AG09319 (cell line): ENCODE measurements around the gene ALOXE3.

Experiments used
- DNase-seq: peaks from one replicate; pipeline ENCODE4 v3.0.0-alpha.2; 2010; ENCODE audit warnings: low read depth; ENCODE audit errors: extremely low read depth
- TF ChIP-seq, protein P1 (sequence below): IDR thresholded peaks from 2 replicates; pipeline ENCODE4 v1.5.1; 2011; ENCODE audit warnings: low read depth, mild to moderate bottlenecking, inconsistent platforms, low read length, moderate library complexity

ALOXE3 gene

DNA sequence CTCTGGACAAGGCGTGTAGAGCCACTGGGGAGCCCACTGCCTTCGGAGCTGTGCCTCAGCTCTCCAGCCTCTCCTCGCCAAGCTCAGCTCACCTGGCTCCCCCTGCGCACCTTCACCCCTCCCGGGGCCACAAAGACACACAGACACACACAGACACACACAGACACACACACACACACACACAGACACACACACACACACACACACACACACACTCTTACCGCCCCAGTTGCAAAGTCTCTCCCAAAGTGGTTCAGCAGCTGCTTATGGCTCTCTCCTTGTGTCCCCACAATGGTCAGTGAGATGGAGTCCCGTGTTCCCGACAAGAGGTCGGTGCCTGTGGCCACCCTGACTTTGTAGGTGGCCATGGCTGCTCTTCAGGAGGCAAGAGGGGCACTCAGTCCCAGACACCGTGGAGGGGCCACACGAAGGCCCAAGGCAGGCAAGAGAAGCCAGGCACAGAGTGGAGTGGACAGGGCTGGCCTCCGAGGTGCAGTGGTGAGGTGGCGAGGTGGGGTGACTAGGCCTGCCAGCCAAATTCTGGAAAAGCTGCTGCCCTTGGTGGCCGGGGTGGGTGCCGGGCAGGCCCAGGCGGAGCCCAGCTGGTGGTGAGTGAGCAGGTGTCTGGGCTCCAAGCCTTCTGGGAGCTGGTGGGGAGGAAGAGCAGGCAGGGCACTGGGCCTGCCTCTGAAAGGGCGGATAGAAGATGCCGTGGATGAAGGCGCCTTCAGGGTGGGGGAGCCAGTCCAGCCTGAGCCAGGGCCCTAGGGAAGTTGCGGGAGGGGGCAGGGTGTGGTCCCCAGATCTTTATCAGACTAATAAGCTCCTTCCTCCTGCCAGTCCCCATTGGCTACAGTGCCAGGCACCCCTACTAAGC is 31.0 kb downstream of the ALOXE3 start, which contains the start of gene ALOX12B:
ALOX12B (minus strand) TSS at position 642 of the 877 bp plus-strand sequence; CDS start at position 368, 274 bp downstream.
- TF ChIP-seq, protein P1, sequence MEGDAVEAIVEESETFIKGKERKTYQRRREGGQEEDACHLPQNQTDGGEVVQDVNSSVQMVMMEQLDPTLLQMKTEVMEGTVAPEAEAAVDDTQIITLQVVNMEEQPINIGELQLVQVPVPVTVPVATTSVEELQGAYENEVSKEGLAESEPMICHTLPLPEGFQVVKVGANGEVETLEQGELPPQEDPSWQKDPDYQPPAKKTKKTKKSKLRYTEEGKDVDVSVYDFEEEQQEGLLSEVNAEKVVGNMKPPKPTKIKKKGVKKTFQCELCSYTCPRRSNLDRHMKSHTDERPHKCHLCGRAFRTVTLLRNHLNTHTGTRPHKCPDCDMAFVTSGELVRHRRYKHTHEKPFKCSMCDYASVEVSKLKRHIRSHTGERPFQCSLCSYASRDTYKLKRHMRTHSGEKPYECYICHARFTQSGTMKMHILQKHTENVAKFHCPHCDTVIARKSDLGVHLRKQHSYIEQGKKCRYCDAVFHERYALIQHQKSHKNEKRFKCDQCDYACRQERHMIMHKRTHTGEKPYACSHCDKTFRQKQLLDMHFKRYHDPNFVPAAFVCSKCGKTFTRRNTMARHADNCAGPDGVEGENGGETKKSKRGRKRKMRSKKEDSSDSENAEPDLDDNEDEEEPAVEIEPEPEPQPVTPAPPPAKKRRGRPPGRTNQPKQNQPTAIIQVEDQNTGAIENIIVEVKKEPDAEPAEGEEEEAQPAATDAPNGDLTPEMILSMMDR: no peak
- no peak for DNase-seq

DNA sequence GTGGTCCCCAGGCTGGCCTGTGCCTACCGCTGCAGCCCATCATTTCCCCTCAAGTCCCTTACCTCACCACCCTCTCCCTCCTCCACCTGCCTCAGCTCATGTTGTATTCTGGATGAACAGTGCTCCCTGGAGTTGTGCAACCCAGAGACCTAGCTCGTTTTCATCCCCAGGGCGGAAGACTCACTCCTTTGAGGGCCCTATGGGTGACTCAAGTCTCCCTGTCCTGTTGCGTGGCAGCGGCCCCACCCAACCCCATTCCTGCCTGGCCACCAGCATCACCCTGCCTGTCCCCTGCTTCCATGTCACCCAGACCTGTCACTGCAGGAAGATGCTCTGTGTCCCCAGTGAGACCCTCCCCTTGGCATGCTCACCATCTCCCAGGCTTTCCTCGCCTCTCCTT is 34.1 kb downstream of the ALOXE3 start:
- DNase-seq: no peak
- TF ChIP-seq, protein P1: no peak

DNA sequence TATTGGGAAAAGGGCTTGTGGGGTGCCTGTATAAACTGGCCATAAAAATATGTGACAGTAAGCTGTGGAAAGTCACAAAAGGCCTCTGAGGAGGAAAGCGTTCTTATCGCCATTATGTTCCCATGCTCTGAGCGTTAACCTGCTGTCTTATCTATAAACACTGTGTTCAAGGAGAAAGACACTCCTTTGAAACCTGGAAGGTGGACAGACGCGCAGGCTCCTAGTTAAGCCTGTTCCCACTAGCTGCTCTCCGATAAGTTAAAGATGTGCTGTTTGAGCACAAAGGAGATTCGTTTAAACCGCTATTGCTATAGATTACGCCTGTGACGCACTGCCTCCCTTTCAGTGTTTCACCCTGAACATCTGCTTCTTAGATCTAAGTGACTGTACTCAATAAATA is 36.0 kb downstream of the ALOXE3 start:
- no peak for DNase-seq
- TF ChIP-seq, protein P1: no peak

DNA sequence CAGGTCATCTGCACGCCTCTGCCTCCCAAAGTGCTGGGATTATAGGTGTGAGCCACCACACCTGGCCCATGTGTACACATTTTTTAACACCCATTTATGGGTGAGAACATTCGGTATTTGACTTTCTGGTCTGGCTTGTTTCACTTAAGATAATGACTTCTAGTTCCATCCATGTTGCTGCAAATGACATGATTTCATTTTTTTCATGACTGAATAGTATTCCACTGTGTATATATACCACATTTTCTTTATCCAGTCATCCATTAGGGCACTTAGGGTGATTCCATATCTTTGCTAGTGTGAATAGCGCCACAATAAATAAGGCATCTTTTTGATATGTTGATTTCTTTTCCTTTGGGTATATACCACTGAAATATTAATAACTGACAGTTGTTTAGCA is 36.4 kb downstream of the ALOXE3 start:
- TF ChIP-seq, protein P1: no peak
- DNase-seq: no peak

DNA sequence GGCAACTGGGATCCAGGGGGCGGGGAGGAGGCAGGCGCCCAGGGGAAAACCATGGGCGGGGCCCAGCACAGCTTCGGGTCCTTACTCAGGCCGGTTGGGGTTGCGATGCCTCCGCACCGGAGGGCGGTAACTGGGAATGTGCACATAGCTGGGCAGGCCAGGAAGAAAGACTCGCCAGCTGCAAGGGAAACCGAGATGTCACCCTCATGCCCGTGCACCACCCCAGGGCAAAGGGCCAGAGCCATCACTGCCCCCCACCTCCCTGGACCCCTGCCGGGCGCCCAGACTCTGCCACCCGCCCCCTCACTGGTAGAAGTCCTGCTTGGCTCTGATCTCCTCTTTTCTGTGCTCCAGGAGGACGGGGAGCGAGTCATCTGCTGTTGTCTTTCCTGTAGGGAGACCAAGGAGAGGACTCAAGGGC is 37.5 kb downstream of the ALOXE3 start:
- no peak for DNase-seq
- TF ChIP-seq, protein P1: no peak

DNA sequence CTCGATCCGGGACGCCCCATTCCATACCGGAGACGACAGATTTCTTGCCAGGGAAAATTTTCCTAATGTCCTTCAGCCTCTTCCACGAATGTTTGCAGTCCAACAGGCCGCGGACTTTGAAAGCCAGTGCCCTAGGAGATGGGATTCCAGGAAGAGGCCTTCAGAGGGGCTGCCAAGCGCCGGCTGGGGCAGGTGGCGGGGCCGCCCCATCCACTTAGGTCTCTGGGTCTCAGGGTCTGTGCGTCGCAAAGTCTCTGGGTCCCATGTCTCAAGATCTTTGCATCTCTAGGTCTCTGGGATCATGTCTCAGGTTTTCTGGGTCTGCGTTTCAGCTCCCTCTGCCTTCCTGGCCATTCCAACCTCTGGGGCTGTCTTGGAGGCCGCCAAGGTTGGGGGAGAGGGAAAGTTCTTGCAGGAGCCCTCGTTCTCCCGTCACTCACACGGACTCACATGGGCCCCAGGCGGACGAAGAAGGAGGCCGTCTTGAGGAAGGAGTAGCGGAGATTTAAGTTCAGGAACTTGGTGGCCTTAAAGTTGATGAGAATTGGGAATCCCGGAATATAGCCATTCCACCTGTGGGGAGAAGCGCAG is 38.0 kb downstream of the ALOXE3 start:
- no peak for DNase-seq
- TF ChIP-seq, protein P1: no peak
